ENCODE results near the gene ANK3.

Gene ANK3

GRCh38 chr10:60350400-60350799 is 39.3 kb downstream of the ANK3 start:
- TF ChIP-seq CTCF (IDR thresholded peaks at IDR 0.05; ENCODE audit: borderline replicate concordance, insufficient read depth, low read depth, low read length), result no peak
- H3K4me3 ChIP-seq (ENCODE audit: low read depth, low read length), result no peak overlapping the region

- H3K4me3 ChIP-seq (ENCODE audit: low read depth, low read length), result no peak overlapping the region
- no peak for TF ChIP-seq CTCF (IDR thresholded peaks at IDR 0.05; ENCODE audit: borderline replicate concordance, insufficient read depth, low read depth, low read length)
Measured at GRCh38 chr10:60349426-60349825, 40.2 kb downstream of the ANK3 start.

- H3K4me3 ChIP-seq (ENCODE audit: low read depth, low read length), result no peak overlapping the region
- TF ChIP-seq CTCF (IDR thresholded peaks at IDR 0.05; ENCODE audit: borderline replicate concordance, insufficient read depth, low read depth, low read length), result no peak
Measured at GRCh38 chr10:60348982-60349381, 40.7 kb downstream of the ANK3 start.

- no peak for TF ChIP-seq CTCF (IDR thresholded peaks at IDR 0.05; ENCODE audit: borderline replicate concordance, insufficient read depth, low read depth, low read length)
- no peak overlapping the region for H3K4me3 ChIP-seq (ENCODE audit: low read depth, low read length)
Measured at GRCh38 chr10:60347270-60347669, 42.4 kb downstream of the ANK3 start.

GRCh38 chr10:60346661-60347060 is 43.0 kb downstream of the ANK3 start:
- no peak for TF ChIP-seq CTCF (IDR thresholded peaks at IDR 0.05; ENCODE audit: borderline replicate concordance, insufficient read depth, low read depth, low read length)
- H3K4me3 ChIP-seq (ENCODE audit: low read depth, low read length), result no peak overlapping the region

GRCh38 chr10:60343254-60343653 is 46.4 kb downstream of the ANK3 start:
- TF ChIP-seq CTCF (IDR thresholded peaks at IDR 0.05; ENCODE audit: borderline replicate concordance, insufficient read depth, low read depth, low read length), result no peak

GRCh38 chr10:60341969-60342368 is 47.7 kb downstream of the ANK3 start:
- no peak for TF ChIP-seq CTCF (IDR thresholded peaks at IDR 0.05; ENCODE audit: borderline replicate concordance, insufficient read depth, low read depth, low read length)
- H3K4me3 ChIP-seq (ENCODE audit: low read depth, low read length), result no peak overlapping the region

More at GRCh38 chr10:60343254-60343653, 46.4 kb downstream of the ANK3 start:
- H3K4me3 ChIP-seq (ENCODE audit: low read depth, low read length), result no peak overlapping the region

Data from GM12875 (cell line).